ENCODE measurements around the gene SLC34A1. TPM values are rescaled to one million over a fixed set of nuclear protein-coding genes. Genes with fewer than 3 reads are reported as not detected.
A peak's percentile ranks its signal among the peaks of the same experiment; 100 is the strongest.

SLC34A1 gene
- total RNA-seq, 1 experiment from 2014 or later, result not detected

DNA sequence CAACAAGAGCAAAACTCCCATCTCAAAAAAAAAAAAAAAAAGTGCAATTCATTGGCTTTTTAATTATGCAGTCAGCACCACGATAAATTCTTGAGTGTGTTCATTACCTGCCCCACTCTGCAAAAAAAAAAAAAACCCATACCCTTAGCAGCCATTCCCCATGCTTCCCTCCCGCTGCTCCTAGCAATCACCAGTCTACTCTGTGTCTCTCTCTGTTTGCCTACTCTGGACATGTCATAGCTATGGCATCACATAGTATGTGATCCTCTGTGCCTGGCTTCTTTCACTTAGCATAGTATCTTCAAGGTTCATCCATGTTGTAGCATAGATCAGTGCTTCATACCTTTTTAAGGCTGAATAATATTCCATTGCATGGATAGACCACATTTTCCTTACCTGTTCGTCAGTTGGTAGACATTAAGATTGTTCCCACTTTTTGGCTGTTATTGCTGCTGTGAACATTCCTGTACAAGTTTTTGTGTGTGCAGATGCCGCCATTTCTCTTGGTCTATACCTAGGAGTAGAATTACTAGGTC lies 55.4 kb downstream of the SLC34A1 start:
- no peaks in the 10 kb centered on the region for H3K4me1 ChIP-seq
- H3K9me3 ChIP-seq (replicated peaks), result no peaks in the 10 kb centered on the region
- no peak overlapping the region for H3K27ac ChIP-seq
- H3K36me3 ChIP-seq, result peaks cover 45% of the 10 kb centered on the region
- no peaks in the 10 kb centered on the region for H3K27me3 ChIP-seq
- no peak for DNase-seq
- H3K4me3 ChIP-seq, result no peak overlapping the region

DNA sequence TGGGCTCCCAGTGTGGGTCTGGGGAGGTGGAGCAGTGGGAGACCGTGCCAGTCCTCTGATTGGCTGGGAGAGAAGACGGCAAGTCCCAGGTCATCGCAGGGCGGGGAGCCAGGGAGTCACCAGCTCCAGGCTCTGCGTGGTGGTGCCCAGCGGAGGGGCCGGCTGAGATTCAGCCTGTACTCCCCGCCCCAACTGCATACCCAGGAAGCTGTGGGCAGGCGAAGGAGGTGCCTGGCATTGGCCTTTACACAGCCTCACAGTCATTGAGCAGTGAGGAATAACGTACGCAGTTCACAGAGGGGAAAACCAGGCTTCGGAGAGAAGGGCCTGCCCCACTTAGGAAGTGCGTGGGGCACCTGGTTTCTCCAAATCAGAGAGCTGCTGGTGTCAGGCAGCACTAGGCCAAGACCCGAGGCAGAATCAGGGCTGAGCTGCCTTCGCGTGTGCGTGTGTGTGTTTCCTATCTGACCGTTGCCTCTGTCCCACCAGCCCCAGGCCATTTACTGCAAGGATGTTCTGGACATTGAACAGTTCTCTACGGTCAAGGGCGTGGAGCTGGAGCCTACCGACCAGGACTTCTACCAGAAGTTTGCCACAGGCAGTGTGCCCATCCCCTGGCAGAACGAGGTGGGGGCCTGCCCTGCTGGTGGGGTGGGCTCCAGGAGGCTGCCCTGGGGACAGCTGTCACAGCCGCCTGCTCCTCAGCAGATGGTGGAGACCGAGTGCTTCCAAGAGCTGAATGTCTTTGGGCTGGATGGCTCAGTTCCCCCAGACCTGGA lies 56.2 kb downstream of the SLC34A1 start:
- Histone ChIP-seq H3K27ac (no peak overlapping the region), H3K27me3 (no peaks in the 10 kb centered on the region), H3K4me3 (no peak overlapping the region), H3K4me1 (no peaks in the 10 kb centered on the region), H3K36me3 (peaks cover 42% of the 10 kb centered on the region), H3K9me3 (replicated peaks) (no peaks in the 10 kb centered on the region)
- no peak for DNase-seq

DNA sequence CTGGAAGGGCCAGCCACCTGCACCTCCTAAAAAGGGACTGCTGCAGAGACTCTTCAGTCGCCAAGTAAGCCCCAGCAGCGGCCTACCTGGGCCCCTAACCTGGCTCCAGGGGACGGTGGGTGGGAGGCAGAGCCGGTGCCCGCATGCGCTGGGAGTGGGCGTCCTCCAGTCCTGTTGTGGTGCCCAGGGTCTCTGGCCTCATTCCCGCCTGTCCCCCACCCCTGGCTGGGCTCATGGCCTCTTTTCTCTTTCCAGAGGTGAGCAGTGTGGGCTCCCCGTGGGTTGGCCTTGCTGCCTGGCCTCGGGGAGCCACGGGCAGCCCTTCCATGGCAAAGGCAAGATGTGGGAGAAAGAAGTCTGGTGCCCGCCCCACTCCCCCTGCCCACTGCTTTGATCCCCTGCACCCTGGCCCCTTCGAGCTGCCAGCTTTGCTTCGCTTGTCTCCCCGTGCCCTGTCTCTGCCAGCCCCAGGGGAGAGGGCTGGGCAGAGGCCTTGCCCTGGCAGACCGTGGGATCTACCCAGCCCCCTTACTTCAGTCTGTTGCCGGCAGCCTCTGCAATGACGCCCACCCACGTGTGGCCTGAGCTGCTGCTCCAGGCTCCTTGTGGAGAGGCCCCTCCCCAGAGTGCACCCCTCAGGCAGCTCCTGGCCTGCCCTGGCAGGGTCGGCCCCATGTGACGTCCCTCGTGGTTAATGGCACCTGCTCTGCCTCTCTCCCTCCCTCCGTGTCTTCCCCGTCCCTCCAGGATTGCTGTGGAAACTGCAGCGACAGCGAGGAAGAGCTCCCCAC lies 57.0 kb downstream of the SLC34A1 start:
- H3K27me3 ChIP-seq, result no peaks in the 10 kb centered on the region
- DNase-seq, result no peak
- no peaks in the 10 kb centered on the region for H3K9me3 ChIP-seq (replicated peaks)
- H3K4me1 ChIP-seq, result 0 out of 2 replicates have a peak, but pooled peaks cover 2% of the 10 kb centered on the region
- no peak overlapping the region for H3K4me3 ChIP-seq
- peaks cover 36% of the 10 kb centered on the region for H3K36me3 ChIP-seq
- no peak overlapping the region for H3K27ac ChIP-seq

DNA sequence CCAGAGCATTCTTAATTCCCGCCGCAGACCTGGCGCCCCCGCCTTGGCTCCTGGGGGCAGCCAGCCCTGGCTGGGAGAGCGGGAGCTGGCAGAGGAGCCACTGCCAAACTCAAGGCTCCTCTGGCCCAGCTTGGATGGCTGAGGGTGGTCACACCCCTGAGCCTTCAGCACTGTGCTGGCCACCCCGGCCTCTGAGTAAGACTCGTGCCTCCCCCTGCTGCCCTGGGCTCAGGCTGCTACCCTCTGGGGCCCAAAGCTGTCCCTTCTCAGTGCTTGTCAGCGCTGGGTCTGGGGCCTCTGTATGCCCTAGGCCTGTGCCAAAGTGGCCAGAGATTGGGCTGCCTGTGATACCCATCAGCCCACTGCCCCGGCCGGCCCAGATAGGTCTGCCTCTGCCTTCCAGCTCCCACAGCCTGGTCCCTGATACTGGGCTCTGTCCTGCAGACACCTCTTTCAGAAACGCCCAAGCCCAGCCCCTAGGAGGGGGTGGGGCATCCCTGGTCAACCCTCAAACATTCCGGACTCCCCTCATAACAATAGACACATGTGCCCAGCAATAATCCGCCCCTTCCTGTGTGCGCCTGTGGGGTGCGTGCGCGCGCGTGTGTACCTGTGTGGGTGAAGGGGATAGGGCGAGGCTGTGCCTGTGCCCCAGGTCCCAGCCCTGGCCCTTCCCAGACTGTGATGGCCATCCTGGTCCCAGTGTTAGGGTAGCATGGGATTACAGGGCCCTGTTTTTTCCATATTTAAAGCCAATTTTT lies 58.0 kb downstream of the SLC34A1 start:
- H3K4me3 ChIP-seq, result no peak overlapping the region
- H3K36me3 ChIP-seq, result peaks cover 27% of the 10 kb centered on the region
- 0 out of 2 replicates have a peak, but pooled peaks cover 2% of the 10 kb centered on the region for H3K4me1 ChIP-seq
- no peak overlapping the region for H3K27ac ChIP-seq
- no peaks in the 10 kb centered on the region for H3K9me3 ChIP-seq (replicated peaks)
- no peaks in the 10 kb centered on the region for H3K27me3 ChIP-seq
- no peak for DNase-seq

DNA sequence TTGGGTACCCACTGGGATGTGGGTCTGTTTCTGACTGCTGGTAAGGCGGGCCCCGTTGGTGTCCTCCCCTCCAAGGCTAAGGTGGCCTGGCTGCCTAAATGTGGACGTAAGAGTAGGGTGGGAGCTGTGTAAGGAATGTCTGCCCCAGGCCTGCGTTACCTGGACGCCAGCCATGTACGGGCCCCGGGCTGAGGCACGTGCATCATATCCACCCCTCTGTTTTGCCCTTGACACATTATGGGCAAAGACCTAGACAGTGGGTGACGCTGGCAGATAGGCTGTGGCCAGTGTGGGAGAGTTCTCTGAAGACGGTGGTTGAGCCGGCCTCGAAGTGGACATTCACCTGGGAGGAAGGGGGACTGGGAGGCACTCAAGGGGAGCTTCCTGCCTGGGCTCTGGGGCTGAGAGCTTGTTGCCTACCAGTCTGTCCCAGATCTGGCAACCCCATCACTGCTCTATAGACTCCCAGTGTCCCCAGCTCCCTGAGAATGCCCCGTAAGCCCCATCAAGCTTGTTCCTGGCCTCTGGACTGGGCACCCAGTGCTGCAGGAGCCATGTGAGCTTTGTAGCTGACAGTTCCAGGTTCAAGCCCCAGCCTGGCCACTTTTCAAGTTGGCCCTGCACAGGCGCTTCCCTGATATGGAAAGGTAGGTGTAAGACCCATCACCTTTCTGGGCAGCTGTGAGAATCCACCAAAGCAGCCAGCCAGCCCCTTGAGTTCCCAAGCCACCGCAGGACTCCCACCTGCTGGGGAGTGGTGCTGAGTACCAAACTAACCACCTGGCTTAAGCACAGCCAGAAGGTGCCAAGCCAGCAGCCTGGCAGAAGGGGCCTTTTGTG lies 59.1 kb downstream of the SLC34A1 start:
- H3K4me3 ChIP-seq, result no peak overlapping the region
- DNase-seq, result no peak

DNA sequence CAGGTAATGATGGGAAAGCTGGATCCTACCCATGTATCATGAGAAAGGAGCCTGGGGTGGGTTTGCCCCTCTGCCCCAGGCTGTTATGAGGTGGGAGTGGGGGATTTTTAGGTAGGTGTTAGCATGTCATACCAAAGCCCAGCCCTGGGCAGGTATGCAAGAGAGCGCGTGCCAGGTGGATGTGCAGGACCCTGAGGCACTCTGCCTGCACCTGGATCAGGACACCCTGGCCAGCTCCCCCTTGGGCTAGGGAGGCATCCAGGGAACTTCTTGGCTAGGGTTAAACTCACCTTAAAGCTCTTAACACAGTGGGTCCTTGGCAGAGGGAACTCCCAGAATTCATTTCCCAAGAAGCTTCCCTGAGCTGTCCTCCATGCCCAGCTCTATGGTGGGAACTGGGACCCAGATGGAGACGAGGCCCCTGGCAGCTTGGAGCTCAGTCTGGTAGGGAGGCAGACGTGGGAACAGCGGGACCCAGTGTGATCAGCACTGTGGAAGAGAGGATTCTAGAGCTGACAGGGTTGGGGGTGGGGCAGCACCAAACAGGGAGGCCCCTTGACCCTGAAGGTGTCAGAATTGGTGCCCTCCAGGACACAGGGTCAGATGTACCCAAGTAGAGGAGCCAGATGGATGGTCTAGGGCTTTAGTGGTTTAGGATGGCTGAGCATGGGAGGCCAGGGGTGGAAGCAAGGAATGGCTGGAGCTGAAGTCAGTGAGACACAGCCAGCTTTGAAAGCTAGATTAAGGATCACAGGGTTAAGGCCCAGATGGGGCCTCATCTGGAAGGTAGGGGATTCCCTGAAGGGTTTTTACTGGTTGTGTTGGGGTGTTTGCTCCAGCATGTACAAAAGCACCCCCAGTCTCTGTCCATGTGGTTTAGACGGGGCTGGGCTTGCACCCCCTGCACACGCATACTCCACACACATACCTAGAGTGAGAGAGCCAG lies 60.1 kb downstream of the SLC34A1 start:
- Histone ChIP-seq H3K36me3 (peaks cover 15% of the 10 kb centered on the region), H3K4me3 (no peak overlapping the region), H3K27me3 (no peaks in the 10 kb centered on the region), H3K9me3 (replicated peaks) (no peaks in the 10 kb centered on the region), H3K27ac (no peak overlapping the region), H3K4me1 (peaks cover 12% of the 10 kb centered on the region)
- no peak for DNase-seq

More for the DNA sequence above, 59.1 kb downstream of the SLC34A1 start:
- no peak overlapping the region for H3K27ac ChIP-seq
- H3K27me3 ChIP-seq, result no peaks in the 10 kb centered on the region
- H3K9me3 ChIP-seq (replicated peaks), result no peaks in the 10 kb centered on the region
- peaks cover 21% of the 10 kb centered on the region for H3K36me3 ChIP-seq
- H3K4me1 ChIP-seq, result peaks cover 8% of the 10 kb centered on the region

DNA sequence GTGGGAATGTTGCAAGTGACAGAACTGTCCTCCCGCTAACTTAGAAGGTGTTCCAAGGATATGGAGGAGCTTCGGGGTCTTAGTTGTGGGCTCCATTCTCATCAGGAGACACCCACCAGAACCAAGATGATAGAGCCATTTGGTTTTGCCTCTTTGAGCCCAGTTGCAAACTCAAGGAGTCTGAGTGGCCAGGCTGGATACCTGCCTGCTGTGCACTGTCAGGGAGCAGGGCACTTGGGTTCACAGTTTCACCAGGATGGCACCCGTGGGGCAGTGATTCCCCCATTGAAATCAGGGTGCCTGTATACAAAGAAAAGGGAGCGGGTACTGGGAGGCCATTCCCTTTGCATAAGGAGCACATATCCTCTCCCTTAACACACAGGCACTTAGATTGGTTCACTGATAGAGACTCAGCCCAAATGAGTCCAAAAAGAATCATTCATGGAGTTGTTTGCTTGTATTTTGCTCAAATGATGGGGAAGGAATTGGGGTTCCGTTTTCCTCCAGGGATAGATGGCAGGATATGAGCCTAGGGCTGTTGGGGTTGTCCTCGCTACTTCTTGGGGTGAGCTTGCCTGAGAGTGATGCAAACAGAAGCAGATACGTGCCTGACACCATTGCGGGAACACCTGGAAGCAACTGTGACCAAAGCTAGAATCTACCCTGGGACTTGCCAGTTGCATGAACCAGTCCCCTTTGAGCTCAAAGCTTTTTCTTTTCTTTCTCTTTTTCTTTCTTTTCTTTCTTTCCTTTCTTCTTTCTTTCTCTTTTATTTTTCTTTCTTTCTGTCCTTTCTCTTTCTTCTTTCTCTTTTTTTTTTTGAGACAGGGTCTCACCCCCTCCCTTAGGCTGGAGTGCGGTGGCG lies 61.0 kb downstream of the SLC34A1 start:
- Histone ChIP-seq H3K4me3 (no peak overlapping the region), H3K9me3 (replicated peaks) (no peaks in the 10 kb centered on the region), H3K27ac (no peak overlapping the region), H3K4me1 (peaks cover 12% of the 10 kb centered on the region), H3K27me3 (no peaks in the 10 kb centered on the region), H3K36me3 (peaks cover 12% of the 10 kb centered on the region; the same call in 1 of the 2 replicates)
- DNase-seq, result no peak

DNA sequence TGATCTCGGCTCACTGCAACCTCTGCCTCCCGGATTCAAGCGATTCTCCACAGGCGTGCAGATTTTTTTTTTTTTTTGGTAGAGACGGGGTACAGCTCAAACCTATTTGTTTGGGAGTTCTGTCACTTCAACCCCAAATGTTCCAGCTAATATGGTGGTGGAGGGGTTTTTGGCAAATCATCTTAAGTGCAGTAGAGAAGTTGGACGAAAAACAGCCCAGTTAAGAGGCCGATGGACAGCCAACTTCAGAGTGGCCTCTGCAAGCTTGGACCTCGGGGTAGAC lies 61.6 kb downstream of the SLC34A1 start:
- no peaks in the 10 kb centered on the region for H3K27me3 ChIP-seq
- no peak overlapping the region for H3K27ac ChIP-seq

DNA sequence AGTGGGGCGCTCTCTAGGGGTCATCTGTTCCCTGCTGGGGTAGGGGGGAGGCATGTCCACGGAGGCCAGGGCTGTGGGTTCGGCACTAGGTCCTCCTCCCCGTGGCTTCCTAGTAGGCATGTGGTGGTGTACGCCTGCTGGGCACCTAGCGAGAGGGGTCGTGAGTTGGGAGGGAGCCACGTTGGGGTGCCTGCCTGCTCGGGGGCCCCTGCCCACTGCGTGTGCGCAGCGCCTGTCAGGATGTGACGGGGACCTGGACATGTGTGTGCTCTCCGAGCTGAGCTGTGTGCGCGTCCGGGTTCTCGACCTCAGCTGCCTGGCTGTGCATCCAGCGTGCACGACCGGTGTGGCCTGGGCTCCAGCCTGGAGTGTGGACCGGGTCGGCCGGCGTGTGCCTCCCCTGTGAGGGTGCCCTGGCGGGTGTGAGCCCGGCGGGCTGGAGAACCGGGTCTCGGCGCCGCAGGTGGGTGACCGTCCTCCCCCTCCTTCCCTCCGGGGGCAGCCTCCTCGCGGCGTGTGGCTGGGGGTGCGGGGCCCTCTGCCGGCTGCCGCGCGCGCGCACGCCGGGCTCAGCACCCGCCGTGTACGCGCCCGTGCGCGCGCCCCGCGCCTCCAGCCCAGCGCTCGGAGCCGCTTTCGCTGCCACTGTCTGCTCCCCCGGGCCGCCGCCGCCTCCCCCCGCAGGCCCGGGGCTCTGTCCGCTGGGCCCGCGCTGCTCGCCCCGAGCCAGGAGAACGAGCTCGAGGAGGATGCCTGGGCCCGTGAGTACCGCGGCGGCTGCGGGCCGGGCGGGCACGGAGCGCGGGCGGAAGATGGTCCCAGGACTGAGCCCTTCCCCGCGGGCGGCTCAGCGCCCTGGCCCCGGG lies 62.2 kb downstream of the SLC34A1 start, which contains the start of gene PRR7:
TSS of gene PRR7 (plus strand) at position 615 of the 866 bp plus-strand sequence. CDS start 8,254 bp downstream, outside the sequence.
- peak; percentile 72 to 79 for DNase-seq
- Histone ChIP-seq H3K27ac (peak within 1 kb of the TSS; percentile 75), H3K36me3 (peaks cover 12% of the 10 kb centered on the region; the same call in 1 of the 2 replicates), H3K9me3 (replicated peaks) (no peaks in the 10 kb centered on the region), H3K4me3 (peak within 1 kb of the TSS; percentile 76), H3K4me1 (peaks cover 12% of the 10 kb centered on the region), H3K27me3 (no peaks in the 10 kb centered on the region)

More for the DNA sequence above, 61.6 kb downstream of the SLC34A1 start:
- H3K4me3 ChIP-seq, result peak overlapping the region; percentile 76
- H3K36me3 ChIP-seq, result peaks cover 12% of the 10 kb centered on the region; the same call in 1 of the 2 replicates
- peaks cover 12% of the 10 kb centered on the region for H3K4me1 ChIP-seq
- DNase-seq, result no peak
- no peaks in the 10 kb centered on the region for H3K9me3 ChIP-seq (replicated peaks)

DNA sequence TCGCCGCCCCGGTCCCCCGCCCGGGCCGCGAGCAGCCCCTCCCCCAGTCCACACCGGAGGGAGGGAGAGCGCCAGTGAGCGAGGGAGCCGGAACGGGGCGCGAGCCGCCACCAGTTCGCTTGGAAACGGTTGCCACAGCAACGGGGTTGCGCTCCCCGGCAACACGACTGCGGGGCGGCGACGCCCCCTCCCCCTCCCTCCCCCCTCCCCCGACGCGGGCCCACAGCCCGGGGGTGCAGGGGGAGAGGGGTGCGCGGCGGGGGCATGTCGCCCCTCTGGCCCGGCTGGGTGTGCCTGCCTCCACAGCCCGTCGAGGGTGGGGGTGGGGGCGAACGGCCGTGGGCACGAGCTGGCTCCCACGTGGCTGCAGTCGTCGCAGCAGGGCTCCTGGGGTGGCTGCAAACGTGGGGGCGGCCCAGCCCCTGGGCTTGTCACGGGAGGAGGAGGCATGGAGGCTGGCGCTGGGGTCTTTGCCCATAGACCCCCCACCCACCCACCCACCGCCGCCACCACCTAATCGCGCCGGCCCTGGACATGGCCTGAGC lies 62.9 kb downstream of the SLC34A1 start:
- peak; percentile 70 to 72 for DNase-seq
- Histone ChIP-seq H3K27ac (peak overlapping the region; percentile 75), H3K9me3 (replicated peaks) (no peaks in the 10 kb centered on the region), H3K27me3 (no peaks in the 10 kb centered on the region), H3K4me1 (peaks cover 12% of the 10 kb centered on the region), H3K4me3 (peak overlapping the region; percentile 76), H3K36me3 (peaks cover 11% of the 10 kb centered on the region; the same call in 1 of the 2 replicates)

DNA sequence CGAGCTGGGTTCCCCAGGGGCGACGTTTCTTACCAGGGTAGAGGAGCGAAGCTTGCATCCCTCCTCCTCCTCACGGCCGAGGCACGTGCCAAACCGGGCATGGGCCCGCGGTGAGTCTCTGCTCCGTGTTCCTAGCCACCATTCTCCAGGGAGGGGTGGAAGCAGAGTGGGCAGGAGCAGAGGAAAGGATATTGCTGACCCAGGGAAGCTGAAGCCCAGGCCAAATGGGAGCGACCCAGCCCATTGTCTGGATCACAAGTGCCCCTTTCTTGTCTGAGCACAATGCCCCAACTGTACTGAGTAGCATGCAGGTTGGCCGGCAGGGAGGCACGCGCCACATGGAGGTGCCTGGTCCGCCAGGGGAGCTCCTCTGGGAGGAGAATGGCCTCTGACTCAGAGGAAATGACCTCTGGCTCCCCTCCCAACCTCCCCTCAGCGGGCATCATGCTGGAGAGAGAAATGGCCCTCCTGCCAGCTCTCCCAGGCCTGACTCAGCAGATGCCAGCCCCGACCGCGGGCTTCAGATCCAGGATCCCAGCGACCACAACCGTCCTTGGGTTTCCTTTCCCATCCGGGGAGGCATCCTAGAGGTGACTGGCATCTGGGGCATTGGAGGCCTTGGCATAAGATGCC lies 63.5 kb downstream of the SLC34A1 start:
- peak overlapping the region; percentile 76 for H3K4me3 ChIP-seq
- no peaks in the 10 kb centered on the region for H3K9me3 ChIP-seq (replicated peaks)
- peaks cover 10% of the 10 kb centered on the region; the same call in 1 of the 2 replicates for H3K36me3 ChIP-seq
- H3K27me3 ChIP-seq, result no peaks in the 10 kb centered on the region
- peaks cover 12% of the 10 kb centered on the region for H3K4me1 ChIP-seq
- H3K27ac ChIP-seq, result peak overlapping the region; percentile 75
- peak; percentile 81 to 85 for DNase-seq

All from SJCRH30 (cell line).